WERI-Rb-1 (cell line): Measurements from ENCODE around the gene C1orf21.

Experiments used
- DNase-seq: peaks from one replicate; pipeline ENCODE4 v3.0.0-alpha.2; 2020
- H3K27ac ChIP-seq: fragments of 250-450 bp; sonication (Bioruptor Pico); 2 replicates; pipeline ENCODE4 v1.5.1; 2020; ENCODE audit warnings: mild to moderate bottlenecking, moderate library complexity
- H3K27me3 ChIP-seq: fragments of 250-450 bp; sonication (Bioruptor Pico); 2 replicates; pipeline ENCODE4 v1.5.1; 2021; ENCODE audit warnings: mild to moderate bottlenecking, low read depth, moderate library complexity; ENCODE audit not compliant: insufficient read depth, severe bottlenecking
- H3K36me3 ChIP-seq: fragments of 250-450 bp; sonication (Bioruptor Pico); 2 replicates; pipeline ENCODE4 v1.5.1; 2020; ENCODE audit warnings: mild to moderate bottlenecking, moderate library complexity
- H3K4me3 ChIP-seq: 2 replicates; pipeline ENCODE4 v1.5.1; 2011; ENCODE audit warnings: low read depth, mild to moderate bottlenecking, control low read depth, low read length
- H3K9me3 ChIP-seq: fragments of 250-450 bp; sonication (Bioruptor Pico); 2 replicates; pipeline ENCODE4 v1.5.1; 2021; ENCODE audit warnings: mild to moderate bottlenecking, moderate library complexity; ENCODE audit not compliant: severe bottlenecking
- TF ChIP-seq, protein P1 (sequence below): IDR thresholded peaks from 2 replicates; pipeline ENCODE4 v1.5.1; 2011; ENCODE audit warnings: low read depth, mild to moderate bottlenecking, control low read depth, inconsistent platforms, low read length

C1orf21 gene

GRCh38 chr1:184626076-184627006 is 239.5 kb downstream of the C1orf21 start:
- Histone ChIP-seq H3K36me3 (no peaks in the 10 kb centered on the region), H3K27me3 (no peaks in the 10 kb centered on the region), H3K4me3 (no peak overlapping the region), H3K27ac (no peak overlapping the region), H3K9me3 (no peaks in the 10 kb centered on the region)
- no peak for DNase-seq
- TF ChIP-seq, protein P1, sequence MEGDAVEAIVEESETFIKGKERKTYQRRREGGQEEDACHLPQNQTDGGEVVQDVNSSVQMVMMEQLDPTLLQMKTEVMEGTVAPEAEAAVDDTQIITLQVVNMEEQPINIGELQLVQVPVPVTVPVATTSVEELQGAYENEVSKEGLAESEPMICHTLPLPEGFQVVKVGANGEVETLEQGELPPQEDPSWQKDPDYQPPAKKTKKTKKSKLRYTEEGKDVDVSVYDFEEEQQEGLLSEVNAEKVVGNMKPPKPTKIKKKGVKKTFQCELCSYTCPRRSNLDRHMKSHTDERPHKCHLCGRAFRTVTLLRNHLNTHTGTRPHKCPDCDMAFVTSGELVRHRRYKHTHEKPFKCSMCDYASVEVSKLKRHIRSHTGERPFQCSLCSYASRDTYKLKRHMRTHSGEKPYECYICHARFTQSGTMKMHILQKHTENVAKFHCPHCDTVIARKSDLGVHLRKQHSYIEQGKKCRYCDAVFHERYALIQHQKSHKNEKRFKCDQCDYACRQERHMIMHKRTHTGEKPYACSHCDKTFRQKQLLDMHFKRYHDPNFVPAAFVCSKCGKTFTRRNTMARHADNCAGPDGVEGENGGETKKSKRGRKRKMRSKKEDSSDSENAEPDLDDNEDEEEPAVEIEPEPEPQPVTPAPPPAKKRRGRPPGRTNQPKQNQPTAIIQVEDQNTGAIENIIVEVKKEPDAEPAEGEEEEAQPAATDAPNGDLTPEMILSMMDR: no peak

DNA sequence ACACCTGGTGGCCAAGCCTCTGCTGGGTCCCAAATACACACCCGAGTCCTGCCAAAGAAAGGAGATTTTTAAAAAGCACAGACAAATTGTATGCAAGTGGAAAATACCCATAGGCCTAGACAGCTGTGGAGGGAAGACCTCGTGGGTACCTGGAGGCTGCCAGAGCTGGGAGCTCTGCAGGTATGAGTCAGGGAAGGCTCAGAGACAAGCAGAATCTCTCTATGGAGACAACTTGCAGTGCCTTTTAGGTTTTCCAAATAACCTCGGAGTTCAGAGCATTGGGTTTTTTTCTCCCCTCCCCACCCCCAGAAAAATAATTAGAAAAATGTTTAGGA is 240.1 kb downstream of the C1orf21 start:
- Histone ChIP-seq H3K27ac (no peak overlapping the region), H3K36me3 (no peaks in the 10 kb centered on the region), H3K4me3 (no peak overlapping the region), H3K9me3 (no peaks in the 10 kb centered on the region), H3K27me3 (no peaks in the 10 kb centered on the region)
- no peak for DNase-seq
- TF ChIP-seq, protein P1: no peak

GRCh38 chr1:184629266-184629665 is 242.4 kb downstream of the C1orf21 start:
- Histone ChIP-seq H3K9me3 (no peaks in the 10 kb centered on the region), H3K27me3 (no peaks in the 10 kb centered on the region), H3K27ac (no peak overlapping the region), H3K4me3 (no peak overlapping the region), H3K36me3 (no peaks in the 10 kb centered on the region)
- TF ChIP-seq, protein P1: no peak
- DNase-seq: no peak

GRCh38 chr1:184630679-184631060 is 243.8 kb downstream of the C1orf21 start:
- H3K9me3 ChIP-seq: no peaks in the 10 kb centered on the region
- H3K27me3 ChIP-seq: no peaks in the 10 kb centered on the region
- H3K27ac ChIP-seq: no peak overlapping the region
- H3K36me3 ChIP-seq: no peaks in the 10 kb centered on the region
- no peak overlapping the region for H3K4me3 ChIP-seq
- DNase-seq: no peak
- TF ChIP-seq, protein P1: no peak

GRCh38 chr1:184632415-184633175 is 245.8 kb downstream of the C1orf21 start:
- no peaks in the 10 kb centered on the region for H3K27me3 ChIP-seq
- no peak for DNase-seq
- TF ChIP-seq, protein P1: no peak
- H3K9me3 ChIP-seq: no peaks in the 10 kb centered on the region
- H3K4me3 ChIP-seq: no peak overlapping the region
- H3K36me3 ChIP-seq: no peaks in the 10 kb centered on the region
- no peak overlapping the region for H3K27ac ChIP-seq
